IMR-90 (cell line): ENCODE results near the gene TADA1. TPM values are rescaled to one million over a fixed set of nuclear protein-coding genes. Genes with fewer than 3 reads are reported as not detected.

ENCODE experiments used
- ATAC-seq: fragments of 200-7000 bp; cut with Tn5 transposase; 2 replicates; pipeline ENCODE4 v1.9.1; 2020; ENCODE audit warnings: low read depth, mild to moderate bottlenecking, moderate library complexity
- BruUV-seq: library from RNA; stranded (reverse); fragments of 400-500 nt; replicated peaks from 2 replicates; lab custom pipeline; 2021; lab: Mats Ljungman, UMichigan
- CTCF ChIA-PET: fragments of 300-600 bp; formaldehyde crosslinking; extraction: SDS; loops from one replicate; lab custom pipeline; 2021; ENCODE audit warnings: antibody characterized with exemption; lab: Yijun Ruan, JAX
- POLR2A ChIA-PET: fragments of 300-600 bp; sonication (Branson Sonifier 250); formaldehyde crosslinking; loops from one replicate; lab custom pipeline; 2022; ENCODE audit warnings: antibody characterized with exemption; ENCODE audit not compliant: unreplicated experiment; lab: Charles Lee
- DNase-seq: peaks from one replicate; pipeline ENCODE4 v3.0.0; 2013
- H2AFZ ChIP-seq: replicated peaks from 2 replicates; pipeline ENCODE3; 2013; ENCODE audit warnings: low read length, mild to moderate bottlenecking; ENCODE audit not compliant: poor library complexity
- H2AK5ac ChIP-seq: 2 replicates; pipeline ENCODE4 v1.6.1; 2013; ENCODE audit warnings: low read depth, low read length, inconsistent platforms
- H2AK9ac ChIP-seq: replicated peaks from 2 replicates; pipeline ENCODE3; 2013; ENCODE audit warnings: mild to moderate bottlenecking, low read depth, low read length, moderate library complexity; ENCODE audit not compliant: poor library complexity
- H2BK120ac ChIP-seq: 2 replicates; pipeline ENCODE4 v1.6.1; 2013; ENCODE audit warnings: low read depth, low read length, inconsistent platforms
- H2BK15ac ChIP-seq: 3 replicates; pipeline ENCODE4 v1.6.1; 2013; ENCODE audit warnings: low read depth, low read length, inconsistent platforms
- H2BK20ac ChIP-seq: 2 replicates; pipeline ENCODE4 v1.6.1; 2013; ENCODE audit warnings: low read depth, mild to moderate bottlenecking, inconsistent platforms, low read length, moderate library complexity
- H2BK5ac ChIP-seq: 2 replicates; pipeline ENCODE4 v1.6.1; 2013; ENCODE audit warnings: mild to moderate bottlenecking, low read depth, low read length, inconsistent platforms; ENCODE audit not compliant: poor library complexity, severe bottlenecking
- H3K14ac ChIP-seq: replicated peaks from 2 replicates; pipeline ENCODE4 v1.6.1; 2013; ENCODE audit warnings: low read depth, low read length, inconsistent platforms
- H3K18ac ChIP-seq: 2 replicates; pipeline ENCODE4 v1.6.1; 2013; ENCODE audit warnings: low read depth, low read length, control low read depth
- H3K23ac ChIP-seq: 2 replicates; pipeline ENCODE4 v1.6.1; 2013; ENCODE audit warnings: low read depth, low read length, inconsistent platforms
- H3K27ac ChIP-seq: 2 replicates; pipeline ENCODE4 v1.5.1; 2013; ENCODE audit warnings: mild to moderate bottlenecking, control low read depth, low read length; ENCODE audit not compliant: insufficient read depth
- H3K27me3 ChIP-seq: 2 replicates; pipeline ENCODE4 v1.6.1; 2013; ENCODE audit warnings: low read length; ENCODE audit not compliant: control insufficient read depth, insufficient read depth
- H3K36me3 ChIP-seq: 2 replicates; pipeline ENCODE4 v1.6.1; 2013; ENCODE audit warnings: low read length, mixed read lengths; ENCODE audit not compliant: control insufficient read depth, insufficient read depth
- H3K4ac ChIP-seq: 2 replicates; pipeline ENCODE4 v1.6.1; 2013; ENCODE audit warnings: low read depth, low read length, inconsistent platforms
- H3K4me1 ChIP-seq: 2 replicates; pipeline ENCODE4 v1.6.1; 2013; ENCODE audit warnings: low read length, mixed read lengths; ENCODE audit not compliant: control insufficient read depth, insufficient read depth
- H3K4me2 ChIP-seq: 2 replicates; pipeline ENCODE4 v1.6.1; 2013; ENCODE audit warnings: low read depth, mild to moderate bottlenecking, control low read depth, low read length, moderate library complexity
- H3K4me3 ChIP-seq: 2 replicates; pipeline ENCODE4 v1.5.1; 2013; ENCODE audit warnings: low read depth, mild to moderate bottlenecking, control low read depth, low read length, moderate library complexity; ENCODE audit not compliant: insufficient read depth
- H3K56ac ChIP-seq: 2 replicates; pipeline ENCODE4 v1.6.1; 2013; ENCODE audit warnings: low read length, inconsistent platforms; ENCODE audit not compliant: insufficient read depth; ENCODE audit errors: extremely low read depth
- H3K79me1 ChIP-seq, 2 experiments: 2 replicates each; pipeline ENCODE4 v1.6.1; 2013; ENCODE audit warnings: low read length in 2 of 2, inconsistent platforms in 1 of 2, low read depth in 1 of 2
- H3K9ac ChIP-seq: 2 replicates; pipeline ENCODE4 v1.6.1; 2013; ENCODE audit warnings: low read depth, low read length, control low read depth
- H3K9me1 ChIP-seq: 2 replicates; pipeline ENCODE4 v1.6.1; 2013; ENCODE audit warnings: low read length, inconsistent platforms; ENCODE audit not compliant: insufficient read depth
- H3K9me3 ChIP-seq: 2 replicates; pipeline ENCODE4 v1.6.1; 2013; ENCODE audit warnings: low read length; ENCODE audit not compliant: control insufficient read depth, insufficient read depth
- H4K20me1 ChIP-seq: 2 replicates; pipeline ENCODE4 v1.6.1; 2013; ENCODE audit warnings: low read length, inconsistent platforms; ENCODE audit not compliant: insufficient read depth
- H4K5ac ChIP-seq: 2 replicates; pipeline ENCODE4 v1.6.1; 2013; ENCODE audit warnings: mild to moderate bottlenecking, low read depth, low read length, control low read depth
- H4K8ac ChIP-seq, 2 experiments: 2 replicates each; pipeline ENCODE4 v1.6.1; 2013; ENCODE audit warnings: low read depth in 2 of 2, low read length in 2 of 2, control low read depth in 1 of 2, inconsistent platforms in 1 of 2
- H4K91ac ChIP-seq: 2 replicates; pipeline ENCODE4 v1.6.1; 2013; ENCODE audit warnings: low read depth, low read length, inconsistent platforms; ENCODE audit not compliant: insufficient read depth
- CEBPB ChIP-seq: IDR thresholded peaks from 2 replicates; pipeline ENCODE4 v1.6.1; 2012; ENCODE audit warnings: low read depth, low read length, improper control_type of control experiment
- CHD1 ChIP-seq: IDR thresholded peaks from 2 replicates; pipeline ENCODE4 v1.6.1; 2012; ENCODE audit warnings: low read depth, low read length, improper control_type of control experiment
- FOS ChIP-seq: fragments of 150-350 bp; IDR thresholded peaks from 2 replicates; pipeline ENCODE4 v1.6.1; 2016; ENCODE audit warnings: low read depth, low read length
- MAZ ChIP-seq: IDR thresholded peaks from 2 replicates; pipeline ENCODE4 v1.6.1; 2012; ENCODE audit warnings: low read depth, mild to moderate bottlenecking, low read length, improper control_type of control experiment, moderate library complexity, borderline replicate concordance
- NFE2L2 ChIP-seq: fragments of 150-350 bp; IDR thresholded peaks from 2 replicates; pipeline ENCODE4 v1.6.1; 2016; ENCODE audit warnings: low read depth, mild to moderate bottlenecking, low read length
- POLR2A ChIP-seq: IDR thresholded peaks from 2 replicates; pipeline ENCODE4 v1.6.1; 2012; ENCODE audit warnings: mild to moderate bottlenecking, low read depth, low read length
- RFX5 ChIP-seq: IDR thresholded peaks from 2 replicates; pipeline ENCODE4 v1.8.0; 2012; ENCODE audit warnings: low read depth, mild to moderate bottlenecking, low read length, moderate library complexity
- SMC3 ChIP-seq: fragments of 150-350 bp; IDR thresholded peaks from 2 replicates; pipeline ENCODE4 v1.6.1; 2016; ENCODE audit warnings: low read depth, mild to moderate bottlenecking, antibody characterized with exemption, low read length, moderate library complexity
- USF2 ChIP-seq: fragments of 150-350 bp; IDR thresholded peaks from 2 replicates; pipeline ENCODE4 v1.6.1; 2017; ENCODE audit warnings: mild to moderate bottlenecking, antibody characterized with exemption, low read length, low read depth
- WGBS, 2 experiments: methylation state at CpG; one replicate each; pipeline versions ENCODE4 v1.1.5 to v1.1.7; 2013; ENCODE audit warnings: missing lambda C conversion rate in 2 of 2; ENCODE audit not compliant: insufficient read length in 1 of 2; ENCODE audit errors: extremely low coverage in 2 of 2; 5-methylcytosine and 5-hydroxymethylcytosine counted together
- dilution Hi-C: fragments of 300-500 bp; cut with HindIII; formaldehyde crosslinking; loops from one replicate; pipeline ENCODE4 v1.14.3; 2018; ENCODE audit warnings: low sequenced_read_pairs; ENCODE audit not compliant: unreplicated experiment
- in situ Hi-C: fragments of 300-500 bp; cut with MboI; formaldehyde crosslinking; loops from 3 replicates; pipeline ENCODE4 v1.14.3; 2019; ENCODE audit warnings: low sequenced_read_pairs, inconsistent platforms, mixed read lengths
- intact Hi-C: fragments of 100-400 bp; cut with micrococcal nuclease; formaldehyde crosslinking; loops from 2 replicates; pipeline ENCODE4 v1.10.0; 2022
- polyA plus RNA-seq, 3 experiments: library from polyadenylated mRNA; depleted of rRNA; stranded (reverse); fragments of >200 nt; gene quantifications; 2 replicates each; pipeline ENCODE4 v1.2.3, GENCODE V29; 2012; ENCODE audit warnings: low replicate concordance in 1 of 3
- total RNA-seq: library from RNA; depleted of rRNA; stranded (reverse); fragments of >200 nt; gene quantifications from 2 replicates; pipeline ENCODE4 v1.2.3, GENCODE V29; 2012

Gene TADA1
- total and polyA plus RNA-seq, 2 of the 4 experiments (the other 2 are of a cell fraction) = 8.2 to 16.8 TPM

- Histone ChIP-seq H2BK5ac (no peak overlapping the region), H3K14ac (no peak overlapping the region), H3K56ac (no peak overlapping the region), H3K27me3 (no peaks in the 10 kb centered on the region), H3K27ac (no peak overlapping the region), H3K9ac (no peak overlapping the region), H3K4me3 (no peak overlapping the region), H3K9me1 (peaks cover 7% of the 10 kb centered on the region), H3K9me3 (no peaks in the 10 kb centered on the region), H3K36me3 (peaks cover 57% of the 10 kb centered on the region), H4K20me1 (peaks cover 32% of the 10 kb centered on the region), H2BK20ac (no peak overlapping the region), H2AK9ac (no peak overlapping the region), H4K91ac (no peak overlapping the region), H4K8ac (no peak overlapping the region), H3K18ac (no peak overlapping the region), H2BK15ac (no peak overlapping the region), H2BK120ac (no peak overlapping the region), H3K4me2 (no peak overlapping the region), H3K23ac (no peak overlapping the region), H3K79me1 (peaks cover 54 to 74% of the 10 kb centered on the region in 2 experiments), H2AFZ (no peak overlapping the region), H3K4me1 (peaks cover 9% of the 10 kb centered on the region), H4K5ac (no peak overlapping the region), H2AK5ac (no peak overlapping the region), H3K4ac (no peak overlapping the region)
- no peak for ATAC-seq
- no peak for DNase-seq
- intact Hi-C loops = no loop called here
- no TSS peak for BruUV-seq
- TF ChIP-seq CHD1 (no peak), MAZ (no peak), USF2 (no peak), RFX5 (no peak), FOS (no peak), SMC3 (no peak), POLR2A (no peak), NFE2L2 (no peak), CEBPB (no peak)
- in situ Hi-C loops = no loop called here
- ChIA-PET POLR2A (no interaction called here), CTCF (no interaction called here)
- dilution Hi-C loops = no loop called here
- no CpG with 5 or more reads among the region's 6 CpGs for WGBS, 2 experiments
Measured at GRCh38 chr1:166843322-166843721, 32.7 kb downstream of the TADA1 start.
